Left colon (tissue), 2 donors: ENCODE data around the gene MFAP3. TPM values are rescaled to one million over a fixed set of nuclear protein-coding genes. Genes with fewer than 3 reads are reported as not detected.

Experiments
- ATAC-seq: fragments of 200-7000 bp; cut with Tn5 transposase; one replicate; pipeline ENCODE4 v1.9.1; 2020; ENCODE audit warnings: mild to moderate bottlenecking, moderate library complexity
- DNase-seq, 2 donors: peaks; one replicate each; pipeline ENCODE4 v3.0.0-alpha.2; 2020
- intact Hi-C, 2 donors: fragments of 100-400 bp; cut with DNase I in 1 of 2; cut with micrococcal nuclease in 1 of 2; formaldehyde crosslinking; loops; one replicate each; pipeline versions ENCODE4 v1.11.2 to v1.14.0; 2022; cut with DNase I, micrococcal nuclease
- total RNA-seq, 2 donors: library from RNA; stranded (reverse); fragmentation: NEBNext Ultra II Directional; extraction: Animal tissue kit (Norgen Biotek cat#: 25700); gene quantifications; one replicate each; pipeline ENCODE4 v1.2.1, GENCODE V29; 2021
- donor health status: DM: no; HTN: no; CAD: no.
- donor health status: DM: yes; HTN: yes; CAD: no.

Gene MFAP3
- total RNA-seq, 2 donors from 2014 or later = 29.1 to 30.8 TPM

DNA sequence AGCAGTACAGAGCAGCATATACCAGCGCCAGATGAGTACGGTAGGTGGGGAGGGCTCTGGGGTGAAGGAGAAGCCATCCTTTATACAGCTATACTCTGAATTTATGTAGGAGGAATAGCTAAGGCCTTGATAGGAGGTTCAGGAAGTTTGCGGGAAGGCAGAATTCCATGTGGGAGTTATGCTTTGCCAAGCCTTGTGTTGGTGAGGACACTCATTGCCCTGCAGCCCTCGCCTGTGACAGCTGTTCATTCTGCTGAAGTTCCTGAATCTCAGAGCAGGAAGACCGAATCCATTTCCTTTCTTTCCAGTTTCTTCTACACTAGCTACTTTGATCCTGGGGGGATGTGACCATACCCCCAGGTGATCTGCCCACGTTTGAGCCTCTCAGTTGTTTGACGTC lies 7.7 kb downstream of the MFAP3 start:
- intact Hi-C loops = no loop called here

DNA sequence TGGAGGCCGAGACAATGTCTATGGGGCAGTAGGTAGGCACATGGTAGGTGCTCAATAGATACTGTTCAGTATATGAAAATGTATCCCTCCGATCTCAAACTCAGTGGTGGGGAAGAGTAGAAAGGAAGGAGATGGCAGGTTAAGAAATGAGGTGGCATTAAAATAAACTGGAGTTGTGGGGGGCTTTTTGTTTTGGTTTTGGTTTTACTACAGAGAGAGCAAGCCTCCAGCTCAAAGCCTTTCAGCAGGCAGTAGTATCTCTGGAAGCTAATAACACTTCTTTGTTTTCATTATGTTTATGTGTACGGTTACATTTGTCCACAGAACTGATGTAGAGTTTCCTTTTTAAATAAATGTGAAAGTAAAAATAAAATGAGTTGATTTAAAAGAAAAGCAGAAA lies 8.6 kb downstream of the MFAP3 start:
- intact Hi-C loops = no loop called here
- ATAC-seq = no peak
- no peak for DNase-seq

More for the DNA sequence above, 7.7 kb downstream of the MFAP3 start:
- no peak for DNase-seq
- ATAC-seq = no peak

DNA sequence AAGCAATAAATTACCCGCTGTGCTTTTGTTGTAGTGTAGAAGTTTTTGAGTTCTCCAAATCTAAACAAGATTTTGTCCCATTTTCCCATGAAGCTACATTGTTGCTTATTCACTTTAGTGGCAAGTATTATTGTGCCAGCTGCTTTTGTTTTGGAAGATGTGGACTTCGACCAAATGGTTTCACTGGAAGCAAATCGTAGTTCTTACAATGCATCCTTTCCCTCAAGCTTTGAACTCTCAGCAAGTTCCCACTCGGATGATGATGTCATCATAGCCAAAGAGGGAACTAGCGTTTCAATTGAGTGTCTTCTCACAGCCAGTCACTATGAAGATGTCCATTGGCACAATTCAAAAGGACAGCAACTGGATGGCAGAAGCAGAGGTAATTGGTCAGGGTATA lies 10.9 kb downstream of the MFAP3 start:
- intact Hi-C loops = no loop called here
- ATAC-seq (no peak), DNase-seq (no peak)

DNA sequence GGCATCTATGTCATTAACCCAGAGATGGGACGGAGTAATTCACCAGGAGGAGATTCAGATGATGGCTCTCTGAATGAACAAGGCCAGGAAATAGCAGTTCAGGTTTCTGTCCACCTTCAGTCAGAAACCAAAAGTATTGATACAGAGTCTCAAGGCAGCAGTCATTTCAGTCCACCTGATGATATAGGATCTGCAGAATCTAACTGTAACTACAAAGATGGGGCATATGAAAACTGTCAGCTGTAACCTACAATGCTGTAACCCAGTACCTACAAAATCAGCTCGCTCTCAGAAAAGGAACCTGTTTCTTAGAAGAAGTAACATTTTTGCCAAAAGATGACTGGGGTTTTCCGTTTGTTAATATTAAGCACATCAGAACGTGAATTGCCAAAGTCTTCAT lies 14.7 kb downstream of the MFAP3 start:
- intact Hi-C loops = no loop called here
- DNase-seq = no peak
- no peak for ATAC-seq

DNA sequence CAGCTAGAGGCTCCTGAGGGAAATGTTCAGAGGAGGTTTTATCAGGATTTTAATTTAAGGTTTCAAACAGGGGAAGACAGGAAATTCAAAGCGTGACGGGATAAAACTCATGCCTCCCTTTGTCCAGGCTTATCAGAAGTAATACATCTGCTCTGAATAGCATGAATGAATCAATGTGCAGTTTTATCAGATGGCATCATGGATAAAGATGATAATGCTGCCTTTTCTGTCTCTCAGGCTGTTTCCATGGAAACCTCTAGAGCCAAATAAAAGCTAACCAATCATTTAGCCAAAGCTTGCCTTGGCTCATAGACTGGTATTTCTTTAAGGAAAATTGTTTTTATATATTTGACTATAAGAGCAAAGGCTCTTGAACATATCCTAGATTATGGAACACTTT lies 16.4 kb downstream of the MFAP3 start:
- DNase-seq = no peak
- intact Hi-C loops = no loop called here
- no peak for ATAC-seq

DNA sequence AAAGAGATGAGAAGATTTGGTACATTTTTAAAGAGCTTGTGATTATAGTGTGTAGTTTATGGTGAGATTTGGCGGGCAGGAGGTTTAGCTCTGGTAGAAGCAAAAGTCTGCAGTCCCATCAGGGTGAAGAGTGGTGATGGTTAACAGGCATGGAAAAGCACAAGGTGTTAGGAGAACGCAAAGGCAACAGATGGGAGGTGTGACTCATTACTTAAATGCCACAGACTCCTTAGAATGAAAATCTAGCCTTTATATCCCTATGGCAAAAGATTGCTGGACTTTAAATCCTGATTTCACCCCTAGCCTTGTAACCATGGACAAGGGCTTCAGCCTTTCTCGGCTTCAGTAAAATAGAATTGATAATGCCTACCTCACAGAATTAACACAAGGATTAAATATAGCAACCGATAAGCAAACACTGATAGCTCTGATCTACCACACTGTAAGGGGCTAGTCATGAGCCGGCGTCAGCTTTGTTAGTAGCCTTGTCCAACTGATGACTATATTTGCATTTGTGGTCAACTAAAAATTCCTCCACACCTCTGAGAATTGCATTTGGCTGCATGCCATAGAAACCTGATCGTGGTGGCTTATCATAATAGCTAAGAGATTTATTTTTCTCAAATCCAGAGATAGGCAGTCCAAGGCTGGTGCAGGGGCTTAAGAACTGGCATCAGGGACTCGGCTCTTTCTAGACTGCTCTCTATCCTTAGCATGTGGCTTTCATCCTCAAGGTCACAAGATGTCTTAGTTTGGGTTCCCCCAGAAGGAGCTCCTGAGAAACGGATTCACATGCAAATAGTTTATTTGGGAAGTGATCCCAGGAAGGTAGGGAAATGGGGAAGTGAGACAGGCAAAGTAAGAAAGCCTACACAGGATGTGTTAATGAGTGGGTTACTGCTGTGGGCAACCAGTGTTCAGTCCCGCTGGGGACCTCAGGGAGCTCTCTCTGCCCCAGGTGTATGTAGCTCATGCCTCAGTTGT lies 19.6 kb downstream of the MFAP3 start:
- ATAC-seq = no peak
- intact Hi-C loops = no loop called here
- DNase-seq = peak in 1 of 2 donors; percentile 21

DNA sequence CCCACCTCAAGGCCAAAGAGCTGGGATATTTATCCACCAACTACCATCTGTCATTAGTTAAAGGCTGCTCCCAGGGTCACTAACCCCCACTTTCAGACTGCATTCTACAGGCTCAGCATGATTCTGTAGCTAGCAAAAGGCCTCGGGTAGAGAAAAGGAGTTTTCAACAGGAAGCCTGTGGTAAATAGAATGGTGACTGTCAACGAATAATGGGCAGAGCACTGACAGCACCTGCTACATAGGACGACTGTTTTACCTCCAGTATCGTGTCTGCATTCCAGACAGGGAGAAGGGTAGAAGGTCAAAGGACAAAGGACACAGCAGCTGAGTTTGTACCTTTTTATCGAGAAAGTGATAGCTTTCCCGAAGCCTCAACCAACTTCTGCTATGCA lies 20.3 kb downstream of the MFAP3 start:
- DNase-seq = no peak
- intact Hi-C loops = no loop called here
- no peak for ATAC-seq

DNA sequence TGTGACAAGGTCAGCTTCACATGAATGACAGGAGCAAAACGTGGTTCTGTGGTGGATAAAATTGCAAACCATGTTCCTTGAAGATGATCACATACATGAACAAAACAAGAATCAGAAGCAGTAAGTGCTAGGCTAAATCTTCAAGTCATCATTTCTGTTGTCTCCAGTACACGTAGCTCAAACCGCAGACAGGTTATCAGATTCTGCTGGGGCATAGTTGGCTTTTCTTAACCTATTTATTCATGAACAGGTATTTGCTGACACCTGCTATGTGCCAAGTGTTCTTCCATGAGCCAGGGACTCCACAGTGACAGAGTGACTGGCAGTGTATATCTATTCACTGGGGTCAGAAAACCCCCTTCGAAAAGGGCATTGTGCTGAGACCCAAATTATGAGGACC lies 20.8 kb downstream of the MFAP3 start:
- ATAC-seq = no peak
- intact Hi-C loops = no loop called here
- DNase-seq = no peak

DNA sequence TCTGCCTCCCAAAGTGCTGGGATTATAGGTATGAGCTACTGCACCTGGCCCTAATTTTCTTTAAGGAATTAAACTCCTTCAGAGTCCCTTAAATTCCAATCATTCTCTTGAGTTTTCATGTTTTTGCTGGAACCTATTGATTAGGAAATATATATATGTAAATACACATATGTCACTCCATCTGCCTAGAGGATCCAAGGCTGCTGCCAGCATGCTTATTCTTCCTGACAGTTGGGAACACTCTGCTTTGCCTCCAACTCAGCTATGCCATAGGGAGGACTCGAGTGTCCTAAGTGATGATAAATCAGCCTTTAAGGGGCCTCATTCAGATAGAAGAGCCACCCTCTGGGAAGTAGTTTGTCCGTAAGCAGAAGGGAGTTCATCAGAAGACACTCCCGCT lies 21.8 kb downstream of the MFAP3 start:
- no peak for DNase-seq
- ATAC-seq = no peak
- intact Hi-C loops = no loop called here

DNA sequence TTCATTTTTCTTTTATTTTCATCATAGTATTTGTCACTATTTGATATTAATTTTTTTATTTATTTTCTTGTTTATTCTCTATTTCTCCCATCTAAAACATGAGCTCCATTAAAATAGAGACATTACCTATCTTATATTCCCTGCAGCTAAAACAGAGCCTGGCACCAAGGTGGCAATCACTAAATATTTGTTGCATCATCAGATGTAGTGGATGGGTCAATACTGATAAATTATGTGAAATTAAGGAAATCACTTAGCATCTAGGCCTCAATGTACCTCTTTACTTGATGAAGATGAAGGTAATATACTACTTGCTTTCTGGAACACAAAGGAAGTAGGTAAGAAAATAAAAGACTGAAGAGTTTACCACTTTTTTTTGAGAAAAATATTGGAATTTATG lies 24.6 kb downstream of the MFAP3 start:
- no peak for DNase-seq
- ATAC-seq = no peak
- intact Hi-C loops = no loop called here

DNA sequence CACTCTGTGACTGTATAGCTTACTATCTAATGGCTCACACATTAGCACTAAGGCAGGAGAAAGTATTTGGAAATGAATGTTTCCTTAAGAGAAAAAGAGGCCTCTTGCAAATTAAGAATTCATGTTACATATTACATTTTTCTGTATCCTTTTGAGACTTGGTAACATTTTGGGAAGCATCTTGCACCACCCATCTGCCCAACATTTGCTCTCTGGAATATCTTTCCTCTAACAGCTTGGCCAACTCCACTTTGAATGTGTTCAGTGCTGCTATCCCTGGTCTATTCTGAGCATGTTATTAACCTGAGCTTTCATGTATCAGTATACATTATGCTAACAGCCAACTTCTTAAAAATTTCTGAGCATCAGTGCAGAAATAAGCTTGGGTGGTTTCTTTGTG lies 27.2 kb downstream of the MFAP3 start:
- intact Hi-C loops = no loop called here
- ATAC-seq (no peak), DNase-seq (no peak)

DNA sequence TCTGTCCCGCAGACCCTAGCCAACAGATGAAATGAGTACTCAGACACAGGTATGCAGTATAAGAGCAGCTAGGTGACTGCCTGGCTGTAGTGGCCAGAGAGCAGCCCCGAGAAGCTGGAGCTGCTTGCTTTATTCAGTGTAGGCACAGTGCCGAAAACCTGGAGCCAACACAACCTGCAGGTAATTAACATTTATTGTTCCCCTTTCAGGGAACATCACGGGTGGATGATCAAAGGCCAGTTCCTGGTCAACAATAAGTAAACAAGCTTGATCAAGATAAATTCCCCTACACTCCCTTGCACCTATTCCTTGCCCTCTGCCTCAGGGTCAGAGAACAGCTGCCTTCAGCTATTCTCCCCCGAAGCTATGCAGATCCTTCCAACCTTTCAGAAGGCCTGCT lies 31.1 kb downstream of the MFAP3 start:
- ATAC-seq = peak; percentile 84
- intact Hi-C loops = loop anchor here in 1 of 2 donors (5.0 kb wide), 2 partner anchors 112 to 337 kb away; no protein-coding TSS in a partner anchor
- peak; percentile 31 to 59 for DNase-seq

DNA sequence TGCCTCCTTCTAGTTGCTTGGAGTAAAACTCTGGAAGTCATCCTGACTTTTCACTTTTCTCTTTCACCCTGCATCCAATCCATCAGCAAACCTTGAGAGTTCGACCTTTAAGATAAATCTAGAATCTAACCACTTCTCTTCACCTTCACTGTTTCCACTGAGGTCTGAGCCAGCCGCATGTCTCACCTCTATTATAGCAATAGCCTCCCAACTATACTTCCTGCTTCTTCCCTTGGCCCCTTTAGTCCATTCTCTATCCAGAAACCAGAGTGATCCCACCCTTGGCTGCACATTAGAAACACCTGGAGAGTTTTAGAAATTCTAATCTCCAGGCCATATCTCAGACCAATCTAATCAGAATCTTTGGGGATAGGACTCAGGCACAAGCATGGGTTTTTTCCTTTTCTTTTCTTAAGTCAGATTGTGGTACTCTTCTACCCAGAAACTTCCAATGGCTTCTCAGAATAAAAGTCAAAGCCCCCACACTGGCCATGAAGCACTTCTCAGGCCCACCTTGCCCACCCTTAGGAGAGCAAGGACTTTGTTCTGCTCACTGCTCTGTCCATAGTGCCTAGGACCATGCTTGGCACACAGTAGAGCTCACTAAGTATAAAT lies 33.1 kb downstream of the MFAP3 start:
- intact Hi-C loops = loop anchor here in 1 of 2 donors (5.0 kb wide), 2 partner anchors 110 to 335 kb away; no protein-coding TSS in a partner anchor
- DNase-seq = no peak
- peak; percentile 45 for ATAC-seq

DNA sequence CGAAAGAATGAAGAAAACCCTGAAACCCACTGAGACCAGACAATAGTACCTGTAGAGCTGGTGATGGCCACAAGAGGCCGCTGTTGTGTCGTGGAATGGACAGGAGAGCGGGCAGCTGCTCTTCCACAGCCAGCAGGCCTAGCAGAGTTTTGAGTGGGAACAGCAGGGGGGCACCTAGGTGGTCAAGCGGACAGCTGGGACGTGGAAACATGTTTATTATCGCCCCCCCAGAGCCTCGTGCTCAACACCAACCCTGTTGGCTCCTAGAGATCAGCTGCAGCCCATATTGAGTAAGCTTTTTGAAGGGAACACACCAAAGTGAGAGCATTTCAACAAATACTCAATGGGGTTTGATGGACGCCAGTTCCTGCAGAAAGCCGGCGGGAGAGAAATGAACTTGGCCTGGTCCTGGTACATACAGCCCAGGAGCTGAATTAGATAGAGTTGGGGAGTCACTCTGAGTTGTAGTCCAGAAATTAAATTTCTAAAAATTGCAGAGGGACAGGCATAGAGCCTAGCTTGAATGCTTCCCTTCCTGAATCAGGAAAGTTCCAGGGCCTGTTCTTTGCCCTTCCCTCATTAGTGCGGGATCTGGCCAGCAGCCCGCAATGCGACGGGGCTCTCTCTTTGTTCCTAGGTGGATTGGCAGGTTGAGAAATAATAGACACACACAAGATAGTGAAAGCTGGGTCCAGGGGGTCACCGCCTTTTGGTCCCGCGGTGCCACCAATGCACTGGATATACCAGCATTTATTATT lies 33.8 kb downstream of the MFAP3 start:
- peak; percentile 90 for ATAC-seq
- peak; percentile 53 to 89 for DNase-seq
- intact Hi-C loops = loop anchor here in 1 of 2 donors (5.0 kb wide), 2 partner anchors 110 to 335 kb away; no protein-coding TSS in a partner anchor

DNA sequence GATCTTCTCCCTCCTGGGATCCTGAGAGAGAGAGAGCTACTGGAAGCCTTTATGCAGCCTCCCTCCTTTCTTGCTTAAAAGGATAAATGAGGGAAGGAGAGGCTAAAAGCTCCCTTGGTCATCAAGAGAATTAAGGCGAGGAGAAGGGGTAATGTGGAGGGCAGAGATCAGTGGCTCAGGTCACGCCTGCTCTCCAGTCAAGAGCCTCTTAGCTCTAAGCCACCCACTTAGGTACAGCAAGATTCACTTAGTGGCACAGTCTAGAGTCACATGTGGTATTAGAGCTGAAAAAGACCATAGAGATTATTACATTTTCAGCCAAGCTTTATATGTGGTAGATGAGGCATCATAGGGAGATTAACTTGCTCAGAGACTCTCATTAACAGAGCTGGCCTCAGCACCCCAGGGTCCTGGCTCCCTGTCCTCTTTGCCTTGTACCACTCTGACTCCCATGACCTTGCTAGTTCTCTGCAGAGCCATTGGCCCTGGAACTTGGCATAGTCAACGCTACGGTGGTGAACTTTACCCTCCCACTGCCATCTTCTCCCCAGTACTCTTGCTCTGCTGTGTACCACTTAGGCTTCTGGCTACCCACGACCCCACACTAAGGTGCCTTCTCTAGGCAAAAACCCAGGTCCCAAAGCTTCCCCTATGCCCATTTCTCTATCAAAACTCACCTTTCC lies 37.6 kb downstream of the MFAP3 start:
- intact Hi-C loops = no loop called here
- ATAC-seq (no peak), DNase-seq (no peak)

DNA sequence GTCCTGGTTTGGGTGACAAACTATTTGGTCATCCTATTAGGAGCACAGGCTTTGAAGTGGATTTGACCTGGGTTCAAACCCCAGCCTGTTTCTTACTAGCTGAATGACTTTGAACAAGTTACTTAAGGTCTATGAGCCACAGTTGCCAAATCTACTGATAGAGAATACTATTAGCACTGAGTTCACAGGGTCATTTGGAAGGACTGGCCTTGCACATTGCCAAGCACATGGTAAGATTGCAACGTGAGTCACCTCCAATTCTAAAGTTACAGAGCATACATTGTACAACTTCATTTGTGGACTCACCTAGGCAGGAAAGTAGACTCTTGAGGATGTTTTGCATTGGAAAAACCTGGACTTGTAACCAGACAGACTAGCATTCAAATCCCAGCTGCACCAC lies 38.9 kb downstream of the MFAP3 start:
- intact Hi-C loops = no loop called here
- DNase-seq = no peak
- no peak for ATAC-seq

DNA sequence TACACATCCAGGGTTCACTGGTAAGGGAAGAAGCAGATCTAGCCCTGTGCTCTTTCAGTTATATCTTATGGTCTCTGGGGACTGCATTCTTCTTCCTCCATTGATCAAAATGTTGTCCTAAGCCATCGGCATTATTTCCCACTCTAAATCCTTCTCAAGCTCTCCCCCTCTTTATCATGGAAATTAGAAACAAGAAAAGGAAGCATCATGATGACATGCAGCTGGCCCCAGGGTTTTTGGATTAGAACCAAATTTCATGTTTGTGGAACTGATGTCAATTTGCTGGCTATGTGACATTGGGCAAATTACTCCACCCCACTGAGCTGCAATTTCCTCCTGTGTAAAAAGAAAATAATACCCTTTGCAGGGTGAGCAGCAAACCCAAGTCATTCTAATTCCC lies 39.5 kb downstream of the MFAP3 start:
- DNase-seq = no peak
- ATAC-seq = no peak
- intact Hi-C loops = no loop called here

DNA sequence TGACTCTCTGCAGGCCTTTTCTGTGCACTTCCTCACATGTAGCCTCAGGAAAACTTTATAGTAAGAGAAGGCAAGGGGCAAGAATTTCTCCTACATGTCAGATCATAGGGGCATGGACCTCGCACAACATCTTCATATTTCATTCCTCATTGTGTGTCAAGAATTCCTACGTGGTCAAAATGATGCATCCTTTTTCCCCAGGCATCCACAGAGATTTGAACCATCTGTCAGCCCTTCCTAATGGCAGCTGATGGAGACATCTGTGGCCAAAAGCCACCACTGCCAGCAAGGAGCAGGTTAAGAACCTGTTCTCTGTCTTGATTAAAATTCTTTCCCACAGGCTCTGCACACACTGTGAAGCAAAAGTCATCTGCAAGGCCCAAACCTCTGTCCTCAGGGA lies 42.5 kb downstream of the MFAP3 start:
- ATAC-seq (no peak), DNase-seq (no peak)
- intact Hi-C loops = no loop called here

DNA sequence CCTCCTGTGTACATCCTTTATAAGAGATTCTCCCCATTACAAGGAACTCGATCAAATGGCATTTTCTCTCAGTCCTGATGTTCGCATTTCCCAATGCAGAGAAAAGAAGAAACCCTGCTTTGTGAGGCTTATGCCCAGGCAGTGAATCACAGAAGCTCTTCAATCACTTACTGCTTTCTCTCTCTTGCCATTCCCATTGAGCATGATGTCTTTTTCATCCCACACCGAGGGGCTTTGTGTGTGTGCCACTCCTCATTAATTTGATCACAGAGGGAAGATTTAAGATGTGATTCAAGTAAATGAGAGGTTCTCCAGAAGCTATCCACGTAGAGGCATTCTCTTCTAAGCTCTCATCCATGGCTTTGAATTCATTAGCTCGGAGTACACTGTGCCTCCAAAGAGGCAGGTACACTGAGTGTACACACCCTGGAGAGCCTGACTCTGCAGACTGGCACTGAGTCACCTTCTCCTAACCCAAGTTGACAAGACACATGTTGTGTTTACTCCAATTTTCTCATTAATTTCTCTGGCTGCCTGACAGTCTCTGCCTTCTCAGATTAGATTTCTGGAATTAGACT lies 45.4 kb downstream of the MFAP3 start:
- DNase-seq = no peak
- intact Hi-C loops = no loop called here
- ATAC-seq = no peak
